Colonic mucosa (tissue), 4 donors: ENCODE results near the gene EXOC3L1. TPM values are rescaled to one million over a fixed set of nuclear protein-coding genes. Genes with fewer than 3 reads are reported as not detected.

Source experiments
- DNase-seq: peaks from one replicate; pipeline ENCODE4 v3.0.0-alpha.2; 2020
- H3K27ac ChIP-seq: fragments of 200-600 bp; one replicate; pipeline ENCODE4 v1.8.0; 2021
- H3K27me3 ChIP-seq: fragments of 200-600 bp; one replicate; pipeline ENCODE4 v1.8.0; 2021
- H3K36me3 ChIP-seq: fragments of 200-600 bp; one replicate; pipeline ENCODE4 v1.8.0; 2021
- H3K4me1 ChIP-seq: fragments of 200-600 bp; one replicate; pipeline ENCODE4 v1.8.0; 2021; ENCODE audit warnings: mild to moderate bottlenecking
- H3K4me3 ChIP-seq: fragments of 200-600 bp; one replicate; pipeline ENCODE4 v1.8.0; 2021
- H3K9ac ChIP-seq, 2 donors: one replicate each; pipeline ENCODE4 v1.7.0; 2013; ENCODE audit warnings: control low read depth in 2 of 2, low read depth in 2 of 2, low read length in 2 of 2
- H3K9me3 ChIP-seq: fragments of 200-600 bp; one replicate; pipeline ENCODE4 v1.8.0; 2021
- intact Hi-C: fragments of 100-400 bp; cut with DNase I; formaldehyde crosslinking; loops from one replicate; pipeline ENCODE4 v1.14.1; 2022
- total RNA-seq, 2 donors: library from RNA; stranded (reverse); fragmentation: NEBNext Ultra II Directional in 1 of 2; extraction: Animal tissue kit (Norgen Biotek cat#: 25700) in 1 of 2; gene quantifications; one replicate each; pipeline ENCODE4 v1.2.1, GENCODE V29; 2021
- TF ChIP-seq, protein P1 (sequence below): fragments of 200-600 bp; IDR thresholded peaks from one replicate; pipeline ENCODE4 v1.8.0; 2022; ENCODE audit warnings: antibody characterized with exemption, mild to moderate bottlenecking
- donor health status: healthy.
- donor health status: DM: no; HTN: no; CAD: no.
- donor health status: DM: no; HTN: no; CAD: no.

Gene EXOC3L1
- total RNA-seq, 2 donors from 2014 or later, result 2.3 to 4.6 TPM

DNA sequence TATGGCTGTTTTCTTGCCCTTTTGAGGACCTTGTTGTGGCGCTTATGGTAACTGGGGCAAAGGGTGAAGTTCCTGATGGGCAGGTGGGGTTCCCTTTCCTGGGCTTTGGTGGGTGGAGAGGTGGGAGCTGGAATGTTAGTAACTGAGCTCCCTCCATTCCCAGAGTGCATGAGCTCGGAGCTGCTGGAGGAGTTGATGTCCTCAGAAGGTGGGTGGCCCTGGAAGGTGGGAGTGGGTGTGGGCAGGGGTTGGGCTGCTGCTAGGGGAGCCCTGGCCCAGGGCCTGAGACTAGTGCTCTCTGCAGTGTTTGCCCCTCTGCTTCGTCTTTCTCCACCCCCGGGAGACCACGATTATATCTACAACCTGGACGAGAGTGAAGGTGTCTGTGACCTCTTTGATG, 7.8 kb upstream of the EXOC3L1 start:
- Histone ChIP-seq H3K4me3 (no peak overlapping the region), H3K27me3 (no peaks in the 10 kb centered on the region), H3K9me3 (no peaks in the 10 kb centered on the region), H3K4me1 (peaks cover 12% of the 10 kb centered on the region), H3K9ac (peak overlapping the region in 1 of 2 donors; percentile 71), H3K36me3 (peaks cover 22% of the 10 kb centered on the region), H3K27ac (peak overlapping the region; percentile 96)
- TF ChIP-seq, protein P1, sequence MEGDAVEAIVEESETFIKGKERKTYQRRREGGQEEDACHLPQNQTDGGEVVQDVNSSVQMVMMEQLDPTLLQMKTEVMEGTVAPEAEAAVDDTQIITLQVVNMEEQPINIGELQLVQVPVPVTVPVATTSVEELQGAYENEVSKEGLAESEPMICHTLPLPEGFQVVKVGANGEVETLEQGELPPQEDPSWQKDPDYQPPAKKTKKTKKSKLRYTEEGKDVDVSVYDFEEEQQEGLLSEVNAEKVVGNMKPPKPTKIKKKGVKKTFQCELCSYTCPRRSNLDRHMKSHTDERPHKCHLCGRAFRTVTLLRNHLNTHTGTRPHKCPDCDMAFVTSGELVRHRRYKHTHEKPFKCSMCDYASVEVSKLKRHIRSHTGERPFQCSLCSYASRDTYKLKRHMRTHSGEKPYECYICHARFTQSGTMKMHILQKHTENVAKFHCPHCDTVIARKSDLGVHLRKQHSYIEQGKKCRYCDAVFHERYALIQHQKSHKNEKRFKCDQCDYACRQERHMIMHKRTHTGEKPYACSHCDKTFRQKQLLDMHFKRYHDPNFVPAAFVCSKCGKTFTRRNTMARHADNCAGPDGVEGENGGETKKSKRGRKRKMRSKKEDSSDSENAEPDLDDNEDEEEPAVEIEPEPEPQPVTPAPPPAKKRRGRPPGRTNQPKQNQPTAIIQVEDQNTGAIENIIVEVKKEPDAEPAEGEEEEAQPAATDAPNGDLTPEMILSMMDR, result no peak
- intact Hi-C loops, result loop anchor here (5.0 kb wide), 1 partner anchor 85 kb away; no protein-coding TSS in a partner anchor
- DNase-seq, result no peak

DNA sequence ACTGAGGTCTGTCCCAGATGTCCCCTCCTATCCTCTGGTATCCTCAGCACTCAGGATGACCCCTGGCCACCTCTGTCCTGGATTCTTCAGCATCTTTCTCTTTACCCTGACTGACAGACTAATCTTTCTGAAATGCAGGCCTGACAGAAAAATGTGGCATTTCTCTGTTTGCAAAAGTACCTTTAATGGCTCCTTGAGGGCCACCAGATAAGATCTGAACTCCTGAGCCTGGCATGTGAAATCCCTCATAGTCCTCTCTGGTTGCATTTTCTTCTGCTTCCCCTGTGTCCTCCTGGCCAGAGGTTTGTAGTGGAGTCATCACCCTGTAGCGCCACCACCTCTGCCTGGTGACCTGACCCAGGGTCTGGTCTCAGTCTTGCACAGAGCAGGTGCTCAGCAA, 6.9 kb upstream of the EXOC3L1 start:
- Histone ChIP-seq H3K27me3 (no peaks in the 10 kb centered on the region), H3K4me1 (peaks cover 13% of the 10 kb centered on the region), H3K4me3 (no peak overlapping the region), H3K9me3 (no peaks in the 10 kb centered on the region), H3K9ac (no peak overlapping the region), H3K27ac (no peak overlapping the region), H3K36me3 (peaks cover 22% of the 10 kb centered on the region)
- DNase-seq, result no peak
- TF ChIP-seq, protein P1, result no peak
- intact Hi-C loops, result loop anchor here (5.0 kb wide), 1 partner anchor 85 kb away; no protein-coding TSS in a partner anchor

DNA sequence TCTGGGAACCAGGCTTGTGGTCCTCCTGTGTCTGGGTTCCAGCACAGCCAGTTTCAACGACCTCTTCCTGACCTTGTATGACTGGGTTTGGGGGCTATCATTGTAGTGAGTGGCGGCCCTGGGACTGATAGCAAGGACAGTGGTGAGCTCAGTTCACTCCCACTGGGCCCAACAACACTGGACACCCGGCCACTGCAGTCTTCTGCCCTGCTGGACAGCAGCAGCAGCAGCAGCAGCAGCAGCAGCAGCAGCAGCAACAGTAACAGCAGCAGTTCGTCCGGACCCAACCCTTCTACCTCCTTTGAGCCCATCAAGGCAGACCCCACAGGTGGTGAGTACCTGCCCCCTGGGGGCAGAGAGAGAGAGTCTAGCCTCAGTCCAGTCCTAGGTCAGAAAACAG, 5.7 kb upstream of the EXOC3L1 start:
- Histone ChIP-seq H3K9ac (no peak overlapping the region), H3K9me3 (no peaks in the 10 kb centered on the region), H3K36me3 (peaks cover 22% of the 10 kb centered on the region), H3K4me3 (no peak overlapping the region), H3K27ac (no peak overlapping the region), H3K27me3 (no peaks in the 10 kb centered on the region), H3K4me1 (peaks cover 18% of the 10 kb centered on the region)
- intact Hi-C loops, result loop anchor here (5.0 kb wide), 1 partner anchor 87 kb away; no protein-coding TSS in a partner anchor
- TF ChIP-seq, protein P1, result no peak
- no peak for DNase-seq

DNA sequence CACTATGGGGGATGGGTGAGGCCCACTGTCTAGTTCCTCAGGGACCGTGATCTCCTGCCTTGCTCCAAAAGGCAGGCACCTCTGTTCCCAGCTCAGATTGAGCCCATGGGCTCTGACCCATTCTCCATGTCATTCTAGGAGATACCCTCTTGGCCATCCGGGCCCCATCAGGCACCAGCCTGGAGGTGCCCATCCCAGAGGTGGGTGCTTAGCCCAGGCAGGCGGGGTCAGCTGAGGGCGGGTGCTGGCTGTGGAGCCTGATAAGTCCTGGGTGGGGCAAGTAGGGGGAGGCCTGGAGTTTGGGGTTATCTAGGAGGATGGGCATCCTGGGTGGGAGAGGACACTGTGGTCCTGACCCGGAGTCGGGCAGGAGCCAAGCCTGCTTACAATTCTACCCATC, 4.3 kb upstream of the EXOC3L1 start:
- Histone ChIP-seq H3K4me1 (peaks cover 18% of the 10 kb centered on the region), H3K9ac (peak overlapping the region; percentile 37 to 99), H3K4me3 (no peak overlapping the region), H3K9me3 (no peaks in the 10 kb centered on the region), H3K27me3 (no peaks in the 10 kb centered on the region), H3K27ac (no peak overlapping the region), H3K36me3 (peaks cover 22% of the 10 kb centered on the region)
- no peak for DNase-seq
- intact Hi-C loops, result no loop called here
- TF ChIP-seq, protein P1, result no peak

DNA sequence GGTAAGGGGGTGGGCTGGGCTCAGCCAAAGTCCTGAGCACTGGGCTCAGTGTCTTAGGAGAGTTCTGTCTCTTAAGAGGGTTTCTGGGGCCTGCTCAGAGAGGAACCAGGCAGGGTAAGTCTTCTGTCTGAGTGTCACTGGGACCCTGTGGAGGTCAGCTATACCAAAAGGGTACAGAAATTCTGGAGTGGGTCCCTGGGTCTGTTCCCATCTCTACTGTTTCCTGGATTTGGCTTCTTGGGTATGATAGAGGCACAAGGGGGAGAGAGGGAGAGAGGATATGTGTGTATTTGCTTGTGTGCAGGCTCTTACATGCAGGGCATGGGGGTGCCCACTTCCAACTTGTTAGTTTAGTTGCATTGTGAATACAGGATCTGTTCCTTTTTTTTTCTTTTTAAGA, 3.6 kb upstream of the EXOC3L1 start:
- peaks cover 18% of the 10 kb centered on the region for H3K4me1 ChIP-seq
- H3K27me3 ChIP-seq, result no peaks in the 10 kb centered on the region

More for the DNA sequence above, 3.6 kb upstream of the EXOC3L1 start:
- H3K27ac ChIP-seq, result no peak overlapping the region
- peaks cover 22% of the 10 kb centered on the region for H3K36me3 ChIP-seq
- DNase-seq, result no peak
- peak overlapping the region; percentile 100 for H3K4me3 ChIP-seq
- TF ChIP-seq, protein P1, result no peak
- H3K9me3 ChIP-seq, result no peaks in the 10 kb centered on the region
- intact Hi-C loops, result no loop called here
- peak overlapping the region; percentile 98 to 99 for H3K9ac ChIP-seq
